PFSK-1 (cell line): ENCODE results near the gene CDK6.

Experiments
- FOXP2 ChIP-seq: optimal IDR thresholded peaks from 2 replicates; pipeline ENCODE3; 2011; ENCODE audit warnings: borderline replicate concordance, control low read depth, inconsistent platforms; ENCODE audit not compliant: insufficient read depth; ENCODE audit errors: extremely low read length, extremely low read depth
- POLR2AphosphoS5 ChIP-seq: IDR thresholded peaks from 2 replicates; pipeline ENCODE4 v1.6.1; 2012; ENCODE audit warnings: low read depth, mild to moderate bottlenecking, control low read depth, low read length, moderate library complexity
- REST ChIP-seq, 2 experiments: IDR thresholded peaks; 2 replicates each; pipeline versions ENCODE4 v1.6.1 to v1.8.0; 2011 to 2012; ENCODE audit warnings: low read depth in 2 of 2, low read length in 2 of 2, control low read depth in 1 of 2, inconsistent platforms in 1 of 2, mild to moderate bottlenecking in 1 of 2, moderate library complexity in 1 of 2; ENCODE audit not compliant: insufficient read depth in 1 of 2
- SIN3A ChIP-seq: IDR thresholded peaks from 2 replicates; pipeline ENCODE4 v1.6.1; 2012; ENCODE audit warnings: mild to moderate bottlenecking, low read length, moderate library complexity, borderline replicate concordance; ENCODE audit not compliant: insufficient read depth
- TAF1 ChIP-seq: IDR thresholded peaks from 2 replicates; pipeline ENCODE4 v1.6.1; 2012; ENCODE audit warnings: low read length, control low read depth, borderline replicate concordance; ENCODE audit not compliant: insufficient read depth

The CDK6 gene

DNA sequence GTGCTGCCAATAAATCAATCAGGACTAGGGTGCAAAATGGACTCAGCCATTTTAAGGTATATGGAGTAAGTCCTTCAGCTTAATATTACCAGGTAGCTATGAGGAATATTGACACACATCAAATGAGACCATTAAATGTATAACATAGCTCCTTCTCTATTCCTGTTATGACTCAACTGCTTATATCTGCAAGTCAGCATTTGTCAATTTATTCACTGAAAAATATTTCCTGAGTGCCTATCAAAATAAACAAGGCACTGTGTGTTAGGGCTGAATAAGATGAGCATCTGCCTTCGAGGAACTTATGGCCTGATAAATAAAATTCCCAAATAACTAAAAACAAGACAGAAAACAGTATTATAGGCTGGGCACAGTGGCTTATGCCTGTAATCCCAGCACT is 113.8 kb downstream of the CDK6 start:
- TF ChIP-seq SIN3A (no peak), POLR2AphosphoS5 (no peak), FOXP2 (no peak), REST (IDR thresholded peaks at IDR 0.05; ENCODE audit: insufficient read depth in 1 of 2, low read depth in 2 of 2, low read length in 2 of 2) (no peak), TAF1 (no peak)

- TF ChIP-seq FOXP2 (no peak), POLR2AphosphoS5 (no peak), SIN3A (no peak), TAF1 (no peak), REST (IDR thresholded peaks at IDR 0.05; ENCODE audit: insufficient read depth in 1 of 2, low read depth in 2 of 2, low read length in 2 of 2) (no peak)
Observed at GRCh38 chr7:92720604-92721350, 115.6 kb downstream of the CDK6 start.

- TF ChIP-seq FOXP2 (no peak), REST (IDR thresholded peaks at IDR 0.05; ENCODE audit: insufficient read depth in 1 of 2, low read depth in 2 of 2, low read length in 2 of 2) (no peak), TAF1 (no peak), SIN3A (no peak; the same call in 1 of the 2 replicates), POLR2AphosphoS5 (no peak)
Observed at GRCh38 chr7:92717993-92718716, 118.2 kb downstream of the CDK6 start.

DNA sequence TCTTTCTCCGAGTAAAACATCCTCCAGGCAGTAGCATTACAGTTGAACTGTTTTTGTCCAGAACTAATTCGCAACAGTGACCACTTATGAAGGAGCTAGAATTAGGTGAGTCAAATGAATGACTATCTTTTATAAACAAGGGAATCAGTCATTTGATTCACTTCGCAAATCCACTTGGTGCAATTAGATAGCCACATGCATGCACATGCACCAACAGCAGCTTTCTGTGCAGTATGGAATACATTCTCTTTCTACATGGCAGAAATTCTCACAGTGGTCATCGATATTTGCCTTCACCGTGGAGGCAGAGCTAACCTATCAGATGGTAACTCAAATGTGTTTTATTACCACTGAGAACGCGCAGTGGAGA is 118.8 kb downstream of the CDK6 start:
- no peak for TF ChIP-seq SIN3A
- no peak for TF ChIP-seq TAF1
- TF ChIP-seq REST (IDR thresholded peaks at IDR 0.05; ENCODE audit: insufficient read depth in 1 of 2, low read depth in 2 of 2, low read length in 2 of 2): no peak
- TF ChIP-seq POLR2AphosphoS5: no peak
- TF ChIP-seq FOXP2: no peak
